GM19397 (cell line): ENCODE measurements around the gene ZNF33A.
A peak's percentile ranks its signal among the peaks of the same experiment; 100 is the strongest.
"Not testable (repeated sequence)": the region's sequence is repeated elsewhere in the genome, so short reads cannot be mapped to it uniquely, and the experiment has no call there.

Source experiments
- ATAC-seq: cut with Tn5 transposase; IDR thresholded peaks from one replicate; pipeline ENCODE4 v1.9.1; 2021; ENCODE audit warnings: mild to moderate bottlenecking, moderate library complexity; ENCODE audit not compliant: unreplicated experiment

ZNF33A gene

GRCh38 chr10:38043516-38043915 lies 33.0 kb downstream of the ZNF33A start:
- no peak for ATAC-seq

GRCh38 chr10:38045129-38045528 lies 34.7 kb downstream of the ZNF33A start:
- no peak for ATAC-seq

GRCh38 chr10:38047666-38048065 lies 37.2 kb downstream of the ZNF33A start:
- ATAC-seq, result no peak

GRCh38 chr10:38050212-38050611 lies 39.7 kb downstream of the ZNF33A start:
- ATAC-seq, result no peak

- no peak for ATAC-seq
Measured at GRCh38 chr10:38054361-38054797, 43.9 kb downstream of the ZNF33A start.

GRCh38 chr10:38055274-38055894 lies 44.9 kb downstream of the ZNF33A start:
- ATAC-seq, result not testable (repeated sequence)

GRCh38 chr10:38069663-38070062 lies 59.2 kb downstream of the ZNF33A start:
- not testable (repeated sequence) for ATAC-seq

GRCh38 chr10:38070501-38070900 lies 60.0 kb downstream of the ZNF33A start:
- ATAC-seq, result no peak

- ATAC-seq, result no peak
Measured at GRCh38 chr10:38072552-38072951, 62.1 kb downstream of the ZNF33A start.

GRCh38 chr10:38076687-38077086 lies 66.2 kb downstream of the ZNF33A start:
- no peak for ATAC-seq

- ATAC-seq, result not testable (repeated sequence)
Measured at GRCh38 chr10:38093318-38093717, 82.8 kb downstream of the ZNF33A start.

GRCh38 chr10:38093816-38094157 lies 83.3 kb downstream of the ZNF33A start:
- peak; percentile 25 for ATAC-seq

GRCh38 chr10:38094158-38094926 lies 83.9 kb downstream of the ZNF33A start, which contains the start of gene ZNF37A:
Gene ZNF37A (plus strand): TSS chr10:38094337. CDS start chr10:38096618, 2,281 bp downstream.
- peak; percentile 98 for ATAC-seq

- ATAC-seq, result no peak
Measured at GRCh38 chr10:38094927-38095574, 84.6 kb downstream of the ZNF33A start.

- no peak for ATAC-seq
Measured at GRCh38 chr10:38102880-38103279, 92.4 kb downstream of the ZNF33A start.

GRCh38 chr10:38103756-38104155 lies 93.3 kb downstream of the ZNF33A start:
- no peak for ATAC-seq

GRCh38 chr10:38112159-38112558 lies 101.7 kb downstream of the ZNF33A start:
- no peak for ATAC-seq
